ENCODE data around the gene KLF17. TPM values are rescaled to one million over a fixed set of nuclear protein-coding genes. Genes with fewer than 3 reads are reported as not detected.
"Not testable (repeated sequence)": the region's sequence is repeated elsewhere in the genome, so short reads cannot be mapped to it uniquely, and the experiment has no call there.

KLF17 gene
- total RNA-seq, 1 donor from 2014 or later = not detected

DNA sequence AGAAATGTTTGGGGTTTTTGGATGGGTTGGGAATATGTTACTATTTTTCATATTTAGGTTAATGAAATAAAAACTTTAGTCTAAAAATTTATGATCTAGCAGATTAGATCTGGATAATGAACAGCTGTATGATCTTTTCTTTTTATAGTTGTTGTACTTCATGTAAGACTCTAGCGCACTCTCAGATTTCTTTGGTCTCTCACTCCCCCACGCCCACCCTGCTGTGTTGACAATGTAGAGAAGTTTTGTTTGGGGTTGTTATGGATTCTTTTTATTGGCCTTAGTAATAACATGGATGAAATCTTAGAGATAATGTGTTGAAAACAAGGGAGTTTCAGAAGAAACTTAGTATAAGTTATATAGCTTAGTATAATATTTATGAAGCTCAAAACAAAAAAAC is 17.3 kb downstream of the KLF17 start:
- intact Hi-C loops (cut with DNase I) = no loop called here
- Histone ChIP-seq H3K4me1 (peaks cover 0 to 3% of the 10 kb centered on the region in 2 donors), H3K9me3 (no peaks in the 10 kb centered on the region), H3K27ac (no peak overlapping the region), H3K27me3 (no peaks in the 10 kb centered on the region), H3K4me3 (no peak overlapping the region), H3K36me3 (no peaks in the 10 kb centered on the region)
- TF ChIP-seq, protein P1, sequence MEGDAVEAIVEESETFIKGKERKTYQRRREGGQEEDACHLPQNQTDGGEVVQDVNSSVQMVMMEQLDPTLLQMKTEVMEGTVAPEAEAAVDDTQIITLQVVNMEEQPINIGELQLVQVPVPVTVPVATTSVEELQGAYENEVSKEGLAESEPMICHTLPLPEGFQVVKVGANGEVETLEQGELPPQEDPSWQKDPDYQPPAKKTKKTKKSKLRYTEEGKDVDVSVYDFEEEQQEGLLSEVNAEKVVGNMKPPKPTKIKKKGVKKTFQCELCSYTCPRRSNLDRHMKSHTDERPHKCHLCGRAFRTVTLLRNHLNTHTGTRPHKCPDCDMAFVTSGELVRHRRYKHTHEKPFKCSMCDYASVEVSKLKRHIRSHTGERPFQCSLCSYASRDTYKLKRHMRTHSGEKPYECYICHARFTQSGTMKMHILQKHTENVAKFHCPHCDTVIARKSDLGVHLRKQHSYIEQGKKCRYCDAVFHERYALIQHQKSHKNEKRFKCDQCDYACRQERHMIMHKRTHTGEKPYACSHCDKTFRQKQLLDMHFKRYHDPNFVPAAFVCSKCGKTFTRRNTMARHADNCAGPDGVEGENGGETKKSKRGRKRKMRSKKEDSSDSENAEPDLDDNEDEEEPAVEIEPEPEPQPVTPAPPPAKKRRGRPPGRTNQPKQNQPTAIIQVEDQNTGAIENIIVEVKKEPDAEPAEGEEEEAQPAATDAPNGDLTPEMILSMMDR (IDR thresholded peaks at IDR 0.05) = no peak
- DNase-seq (ENCODE audit: low spot score in 2 of 2) = no peak

DNA sequence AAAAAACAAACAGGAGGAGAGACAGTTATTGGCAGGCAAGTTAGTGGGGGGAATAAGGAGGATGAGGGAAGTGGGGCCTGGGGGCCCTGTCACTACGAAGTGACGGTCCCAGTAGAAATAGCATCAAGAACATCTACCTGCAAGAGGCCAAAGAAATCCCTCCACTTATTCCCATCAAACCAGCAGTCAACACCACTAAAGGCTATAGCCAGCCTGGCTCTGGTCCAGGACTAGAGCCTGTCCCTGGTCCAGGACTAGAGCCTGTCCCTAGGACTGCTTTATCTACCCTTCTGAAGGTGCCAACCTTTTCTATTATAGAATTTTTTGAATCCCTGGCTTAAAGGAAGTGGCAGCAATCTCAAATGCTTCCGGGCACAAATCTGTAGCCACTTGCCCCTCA is 19.6 kb downstream of the KLF17 start:
- H3K27ac ChIP-seq = no peak overlapping the region
- no peak overlapping the region for H3K4me3 ChIP-seq
- TF ChIP-seq, protein P1 (IDR thresholded peaks at IDR 0.05) = no peak
- H3K9me3 ChIP-seq = no peaks in the 10 kb centered on the region
- no peaks in the 10 kb centered on the region for H3K27me3 ChIP-seq
- intact Hi-C loops (cut with DNase I) = no loop called here
- H3K36me3 ChIP-seq = no peaks in the 10 kb centered on the region
- no peaks in the 10 kb centered on the region for H3K4me1 ChIP-seq
- DNase-seq (ENCODE audit: low spot score in 2 of 2) = no peak

DNA sequence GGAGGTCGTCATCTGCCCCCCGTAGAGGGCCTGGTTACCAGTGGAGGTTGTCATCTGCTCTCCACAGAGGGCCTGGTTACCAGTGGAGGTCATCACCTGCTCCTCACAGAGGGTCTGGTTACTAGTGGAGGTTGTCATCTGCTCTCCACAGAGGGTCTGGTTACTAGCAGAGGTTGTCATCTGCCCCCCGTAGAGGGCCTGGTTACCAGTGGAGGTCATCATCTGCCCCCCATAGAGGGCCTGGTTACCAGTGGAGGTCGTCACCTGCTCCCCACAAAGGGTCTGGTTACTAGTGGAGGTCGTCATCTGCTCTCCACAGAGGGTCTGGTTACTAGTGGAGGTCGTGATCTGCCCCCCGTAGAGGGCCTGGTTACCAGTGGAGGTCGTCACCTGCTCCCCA is 20.9 kb downstream of the KLF17 start:
- H3K4me1 ChIP-seq; H3K27me3 ChIP-seq; DNase-seq (ENCODE audit: low spot score in 2 of 2); H3K36me3 ChIP-seq; H3K27ac ChIP-seq; H3K9me3 ChIP-seq; H3K4me3 ChIP-seq; intact Hi-C loops (cut with DNase I): not testable (repeated sequence)

DNA sequence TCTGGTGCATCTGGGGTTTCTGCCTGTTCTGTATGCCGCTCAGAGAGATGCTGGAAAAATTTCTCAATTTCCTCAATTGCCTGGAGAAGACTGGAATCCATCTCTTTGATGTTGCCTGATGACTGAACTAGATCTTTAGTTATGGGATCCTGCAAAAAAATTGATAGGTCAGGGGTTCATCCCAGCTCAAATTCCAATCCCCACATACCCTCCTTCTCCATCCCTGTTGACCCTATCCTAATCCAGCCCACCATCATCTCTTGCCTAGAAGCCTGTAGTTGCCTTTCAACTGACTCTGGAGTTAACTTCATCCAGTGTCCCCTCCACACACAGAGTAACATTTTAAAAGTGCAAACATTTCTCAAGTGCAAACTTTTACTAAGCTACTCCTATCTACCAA is 22.9 kb downstream of the KLF17 start, which contains the start of gene KLF18:
KLF18 (minus strand) TSS at position 101 of the 400 bp plus-strand sequence; CDS start at position 101, 0 bp downstream.
- TF ChIP-seq, protein P1 (IDR thresholded peaks at IDR 0.05) = no peak
- Histone ChIP-seq H3K36me3 (no peaks in the 10 kb centered on the region), H3K27me3 (no peaks in the 10 kb centered on the region), H3K27ac (no peak within 1 kb of the TSS), H3K4me3 (no peak within 1 kb of the TSS), H3K9me3 (peaks cover 17 to 20% of the 10 kb centered on the region in 2 donors), H3K4me1 (no peaks in the 10 kb centered on the region)
- no peak for DNase-seq (ENCODE audit: low spot score in 2 of 2)
- intact Hi-C loops (cut with DNase I) = no loop called here

DNA sequence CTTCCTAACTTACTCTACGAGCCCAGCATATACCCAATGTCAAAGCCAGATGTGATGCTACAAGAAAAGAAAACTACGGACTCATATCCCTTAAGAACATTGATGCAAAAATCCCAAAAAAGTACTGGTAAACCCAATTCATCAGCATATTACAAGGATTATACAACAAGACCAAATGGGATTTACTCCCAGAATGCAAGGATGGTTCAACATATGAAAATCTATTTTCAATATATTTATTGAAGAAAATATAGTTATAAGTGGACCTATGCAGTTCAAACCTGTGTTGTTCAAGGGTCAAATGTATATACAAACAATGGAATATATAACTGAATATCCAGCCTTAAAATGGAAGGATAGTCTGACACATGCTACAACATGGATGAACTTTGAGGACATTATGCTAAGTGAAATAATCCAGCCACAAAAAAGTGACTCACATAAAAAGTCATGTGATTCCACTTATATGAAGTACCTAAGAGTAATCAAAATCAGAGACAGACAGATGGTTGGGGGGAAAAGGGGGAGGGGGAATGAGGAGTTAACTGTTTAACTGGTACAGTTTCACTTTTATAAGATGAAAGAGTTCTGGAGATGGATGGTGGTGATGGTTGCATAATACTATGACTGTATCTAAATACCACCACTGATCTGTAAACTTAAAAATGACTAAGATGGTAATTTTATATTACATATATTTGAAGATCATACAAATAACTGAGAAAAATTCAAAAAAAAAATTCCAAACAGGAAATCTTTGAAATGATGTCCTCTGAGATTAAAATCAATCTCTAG is 26.5 kb downstream of the KLF17 start:
- intact Hi-C loops (cut with DNase I) = no loop called here
- H3K4me1 ChIP-seq = no peaks in the 10 kb centered on the region
- H3K27ac ChIP-seq = no peak overlapping the region
- no peaks in the 10 kb centered on the region for H3K27me3 ChIP-seq
- peaks cover 17 to 20% of the 10 kb centered on the region in 2 donors for H3K9me3 ChIP-seq
- DNase-seq (ENCODE audit: low spot score in 2 of 2) = no peak
- no peak overlapping the region for H3K4me3 ChIP-seq
- TF ChIP-seq, protein P1 (IDR thresholded peaks at IDR 0.05) = no peak
- H3K36me3 ChIP-seq = no peaks in the 10 kb centered on the region

DNA sequence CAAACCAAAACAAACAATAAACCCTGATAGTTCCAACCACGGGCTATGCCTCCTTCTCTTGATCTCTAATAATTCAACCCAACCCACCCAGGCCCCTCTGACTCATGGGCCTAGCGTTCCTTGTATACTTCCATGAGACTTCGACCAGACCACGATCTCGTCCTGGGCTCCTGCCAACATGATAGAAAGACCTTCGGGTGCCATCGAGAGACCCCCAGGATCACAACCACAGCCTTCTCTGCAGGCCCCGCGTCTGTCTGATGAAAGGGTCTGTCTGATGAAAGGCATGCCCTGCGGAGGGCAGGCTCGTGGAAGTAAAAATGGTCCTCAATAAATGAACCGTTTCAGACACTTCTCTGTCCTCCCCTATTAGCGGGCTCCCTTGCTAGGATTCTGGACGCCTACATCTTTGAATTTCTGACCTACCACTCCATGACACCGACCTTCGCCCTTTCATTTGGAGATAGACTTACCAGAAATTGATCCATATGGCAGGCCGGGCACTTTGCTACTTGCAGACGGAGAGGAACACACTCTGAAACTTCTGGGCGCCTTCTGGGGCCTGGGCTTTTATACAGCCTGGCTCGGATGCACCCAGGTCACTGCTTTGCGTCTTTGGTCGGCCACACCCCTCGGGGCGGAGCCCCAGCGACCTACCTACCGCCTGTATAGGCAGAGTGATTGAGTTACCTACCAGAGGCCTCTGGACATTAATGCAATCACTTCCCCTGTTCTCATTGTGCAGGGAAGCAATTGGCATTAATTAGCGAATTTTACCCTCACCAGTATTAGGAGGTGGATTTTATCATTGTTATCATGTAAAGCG is 28.1 kb downstream of the KLF17 start:
- Histone ChIP-seq H3K27me3 (no peaks in the 10 kb centered on the region), H3K4me1 (no peaks in the 10 kb centered on the region), H3K36me3 (no peaks in the 10 kb centered on the region), H3K27ac (no peak overlapping the region), H3K4me3 (no peak overlapping the region), H3K9me3 (peaks cover 17 to 20% of the 10 kb centered on the region in 2 donors)
- no peak for DNase-seq (ENCODE audit: low spot score in 2 of 2)
- intact Hi-C loops (cut with DNase I) = no loop called here
- TF ChIP-seq, protein P1 (IDR thresholded peaks at IDR 0.05) = no peak

All from ascending aorta (tissue), 2 donors.